Upper lobe of left lung (tissue), 4 donors: ENCODE data around the gene FZD1.

Source experiments
- POLR2A ChIP-seq, 4 donors: fragments of 450-650 bp; IDR thresholded peaks; one replicate each; pipeline ENCODE4 v1.5.1; 2016 to 2017; ENCODE audit warnings: antibody characterized with exemption in 4 of 4, mild to moderate bottlenecking in 2 of 4
- POLR2AphosphoS5 ChIP-seq, 2 donors: sonication (generic); formaldehyde crosslinking; IDR thresholded peaks; one replicate each; pipeline ENCODE4 v1.5.1; 2017; ENCODE audit warnings: antibody characterized with exemption in 2 of 2
- TF ChIP-seq, protein P1 (sequence below), 6 experiments: fragments of 450-650 bp in 4 of 6; fragments of 200-600 bp in 2 of 6; sonication (generic) in 2 of 6; IDR thresholded peaks; one replicate each; pipeline ENCODE4 v1.5.1; 2016 to 2019; ENCODE audit warnings: antibody characterized with exemption in 6 of 6

GRCh38 chr7:91249506-91250233, 14.6 kb upstream of the FZD1 start:
- TF ChIP-seq, protein P1, sequence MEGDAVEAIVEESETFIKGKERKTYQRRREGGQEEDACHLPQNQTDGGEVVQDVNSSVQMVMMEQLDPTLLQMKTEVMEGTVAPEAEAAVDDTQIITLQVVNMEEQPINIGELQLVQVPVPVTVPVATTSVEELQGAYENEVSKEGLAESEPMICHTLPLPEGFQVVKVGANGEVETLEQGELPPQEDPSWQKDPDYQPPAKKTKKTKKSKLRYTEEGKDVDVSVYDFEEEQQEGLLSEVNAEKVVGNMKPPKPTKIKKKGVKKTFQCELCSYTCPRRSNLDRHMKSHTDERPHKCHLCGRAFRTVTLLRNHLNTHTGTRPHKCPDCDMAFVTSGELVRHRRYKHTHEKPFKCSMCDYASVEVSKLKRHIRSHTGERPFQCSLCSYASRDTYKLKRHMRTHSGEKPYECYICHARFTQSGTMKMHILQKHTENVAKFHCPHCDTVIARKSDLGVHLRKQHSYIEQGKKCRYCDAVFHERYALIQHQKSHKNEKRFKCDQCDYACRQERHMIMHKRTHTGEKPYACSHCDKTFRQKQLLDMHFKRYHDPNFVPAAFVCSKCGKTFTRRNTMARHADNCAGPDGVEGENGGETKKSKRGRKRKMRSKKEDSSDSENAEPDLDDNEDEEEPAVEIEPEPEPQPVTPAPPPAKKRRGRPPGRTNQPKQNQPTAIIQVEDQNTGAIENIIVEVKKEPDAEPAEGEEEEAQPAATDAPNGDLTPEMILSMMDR (IDR thresholded peaks at IDR 0.05), result no peak
- TF ChIP-seq POLR2AphosphoS5 (IDR thresholded peaks at IDR 0.05), result no peak
- TF ChIP-seq POLR2A (IDR thresholded peaks at IDR 0.05), result no peak
